Measurements from ENCODE around the gene ZCCHC4.
"Not testable (repeated sequence)": the region's sequence is repeated elsewhere in the genome, so short reads cannot be mapped to it uniquely, and the experiment has no call there.

The ZCCHC4 gene

GRCh38 chr4:25347473-25347872 is 34.9 kb downstream of the ZCCHC4 start:
- no peak overlapping the region for H3K4me3 Mint-ChIP-seq
- peaks cover 5% of the 10 kb centered on the region for H3K4me1 Mint-ChIP-seq (ENCODE audit: low read depth)
- no peak overlapping the region for H3K27ac Mint-ChIP-seq
- no peaks in the 10 kb centered on the region for H3K27me3 Mint-ChIP-seq
- DNase-seq = no peak
- H3K9me3 Mint-ChIP-seq = no peaks in the 10 kb centered on the region
- H3K36me3 Mint-ChIP-seq (ENCODE audit: low read depth) = peaks cover 46% of the 10 kb centered on the region

GRCh38 chr4:25347971-25348370 is 35.4 kb downstream of the ZCCHC4 start:
- DNase-seq = no peak

GRCh38 chr4:25350561-25350960 is 38.0 kb downstream of the ZCCHC4 start:
- Mint-ChIP-seq H3K27me3 (no peaks in the 10 kb centered on the region), H3K4me3 (no peak overlapping the region), H3K9me3 (no peaks in the 10 kb centered on the region), H3K4me1 (ENCODE audit: low read depth) (peaks cover 5% of the 10 kb centered on the region), H3K27ac (no peak overlapping the region), H3K36me3 (ENCODE audit: low read depth) (peaks cover 47% of the 10 kb centered on the region)
- DNase-seq = no peak

More at GRCh38 chr4:25347971-25348370, 35.4 kb downstream of the ZCCHC4 start:
- peaks cover 45% of the 10 kb centered on the region for H3K36me3 Mint-ChIP-seq (ENCODE audit: low read depth)
- no peaks in the 10 kb centered on the region for H3K9me3 Mint-ChIP-seq
- H3K4me3 Mint-ChIP-seq = no peak overlapping the region
- H3K4me1 Mint-ChIP-seq (ENCODE audit: low read depth) = peaks cover 5% of the 10 kb centered on the region
- H3K27ac Mint-ChIP-seq = no peak overlapping the region
- no peaks in the 10 kb centered on the region for H3K27me3 Mint-ChIP-seq

- DNase-seq = no peak
- no peak overlapping the region for H3K27ac Mint-ChIP-seq
- H3K27me3 Mint-ChIP-seq = no peaks in the 10 kb centered on the region
- H3K36me3 Mint-ChIP-seq (ENCODE audit: low read depth) = peaks cover 57% of the 10 kb centered on the region
- H3K9me3 Mint-ChIP-seq = no peaks in the 10 kb centered on the region
- peaks cover under 1% of the 10 kb centered on the region for H3K4me1 Mint-ChIP-seq (ENCODE audit: low read depth)
- no peak overlapping the region for H3K4me3 Mint-ChIP-seq
Measured at GRCh38 chr4:25351777-25352416, 39.3 kb downstream of the ZCCHC4 start.

DNA sequence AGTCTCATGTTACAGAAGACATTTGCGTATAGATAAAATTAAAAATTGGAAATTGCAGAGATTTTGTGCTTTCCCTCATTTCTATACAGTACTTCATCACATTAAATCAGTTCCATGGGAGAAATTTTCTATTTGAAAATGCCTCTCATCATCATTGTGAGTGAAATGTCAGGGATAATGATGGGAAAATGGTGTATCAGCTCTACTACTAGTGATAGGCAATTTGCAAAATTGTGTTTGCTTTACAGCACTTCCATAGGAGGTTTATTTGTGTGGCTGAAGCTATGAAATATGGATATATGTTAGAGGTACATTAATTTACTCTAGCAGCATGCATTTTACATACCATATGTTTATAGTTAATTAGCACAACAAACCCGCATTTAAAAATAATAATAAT is 43.5 kb downstream of the ZCCHC4 start:
- Mint-ChIP-seq H3K4me3 (no peak overlapping the region), H3K4me1 (ENCODE audit: low read depth) (no peaks in the 10 kb centered on the region)

DNA sequence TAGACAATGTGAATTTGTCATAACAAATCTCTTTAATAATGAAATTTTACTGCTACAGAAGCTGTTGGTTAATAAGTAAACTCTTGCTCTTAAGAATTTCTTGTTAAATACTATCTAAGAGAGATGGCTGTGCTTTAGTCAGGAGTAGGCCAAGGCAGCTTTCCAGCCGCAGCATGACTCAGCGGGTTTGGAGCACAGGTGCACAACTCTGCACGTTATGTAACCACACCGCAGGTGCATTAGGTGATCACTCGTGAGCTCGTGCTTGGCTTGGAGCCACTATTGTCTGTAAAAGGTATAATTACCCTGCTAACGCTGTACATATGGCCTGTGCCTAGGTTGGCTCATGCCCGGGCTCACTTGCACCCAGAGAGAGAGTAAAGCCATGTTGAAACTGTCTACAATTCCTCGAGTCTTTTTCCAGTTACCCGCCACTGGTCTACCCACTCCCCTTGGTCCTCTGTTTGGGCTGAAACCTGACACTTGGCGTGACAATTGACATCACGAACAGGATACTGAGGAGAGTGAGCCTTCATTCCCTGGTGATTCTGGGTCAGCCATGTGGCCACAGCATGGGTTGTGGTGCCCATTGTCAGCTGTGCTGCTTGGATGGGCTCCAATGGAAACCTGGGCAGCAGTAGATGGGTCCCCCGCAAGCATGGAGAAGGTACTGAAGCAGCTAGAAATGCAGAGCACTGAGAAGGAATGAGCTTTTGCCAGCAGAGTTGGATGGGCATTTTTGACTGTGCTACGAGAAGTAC is 46.1 kb downstream of the ZCCHC4 start:
- Mint-ChIP-seq H3K4me3 (no peak overlapping the region), H3K4me1 (ENCODE audit: low read depth) (no peaks in the 10 kb centered on the region), H3K36me3 (ENCODE audit: low read depth) (peaks cover 61% of the 10 kb centered on the region), H3K9me3 (no peaks in the 10 kb centered on the region), H3K27ac (no peak overlapping the region), H3K27me3 (no peaks in the 10 kb centered on the region)
- no peak for DNase-seq

More for the DNA sequence above, 43.5 kb downstream of the ZCCHC4 start:
- Mint-ChIP-seq H3K36me3 (ENCODE audit: low read depth) (peaks cover 65% of the 10 kb centered on the region), H3K27me3 (no peaks in the 10 kb centered on the region), H3K27ac (no peak overlapping the region), H3K9me3 (no peaks in the 10 kb centered on the region)
- DNase-seq = no peak

- no peaks in the 10 kb centered on the region for H3K9me3 Mint-ChIP-seq
- no peaks in the 10 kb centered on the region for H3K4me1 Mint-ChIP-seq (ENCODE audit: low read depth)
- H3K4me3 Mint-ChIP-seq = no peak overlapping the region
- no peaks in the 10 kb centered on the region for H3K27me3 Mint-ChIP-seq
- peaks cover 64% of the 10 kb centered on the region for H3K36me3 Mint-ChIP-seq (ENCODE audit: low read depth)
- H3K27ac Mint-ChIP-seq = no peak overlapping the region
- DNase-seq = no peak
Measured at GRCh38 chr4:25361253-25361652, 48.7 kb downstream of the ZCCHC4 start.

- Mint-ChIP-seq H3K36me3 (ENCODE audit: low read depth) (peaks cover 59% of the 10 kb centered on the region), H3K4me3 (no peak overlapping the region), H3K4me1 (ENCODE audit: low read depth) (no peaks in the 10 kb centered on the region), H3K9me3 (no peaks in the 10 kb centered on the region), H3K27ac (no peak overlapping the region), H3K27me3 (no peaks in the 10 kb centered on the region)
- DNase-seq = no peak
Measured at GRCh38 chr4:25367004-25367621, 54.5 kb downstream of the ZCCHC4 start.

DNA sequence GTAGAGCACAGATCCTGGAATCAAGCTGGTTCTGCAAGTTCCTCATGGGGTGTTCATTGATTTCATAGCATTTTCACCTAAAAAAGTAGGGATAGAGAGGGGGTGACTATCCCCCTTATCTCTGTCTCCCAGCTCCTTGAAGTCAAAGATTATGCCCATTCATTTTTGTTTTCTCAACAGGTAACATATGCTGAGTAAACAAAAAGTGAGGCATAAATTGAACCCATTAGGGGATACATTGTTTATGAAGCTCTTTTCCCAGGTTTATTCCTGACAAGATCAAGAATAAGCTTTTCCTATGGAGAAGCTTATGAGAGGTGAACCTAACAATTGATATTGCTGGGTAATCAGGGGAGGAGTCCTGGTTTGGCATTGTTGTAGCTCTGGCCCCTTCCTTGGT is 55.3 kb downstream of the ZCCHC4 start:
- DNase-seq = no peak
- Mint-ChIP-seq H3K9me3 (no peaks in the 10 kb centered on the region), H3K4me1 (ENCODE audit: low read depth) (no peaks in the 10 kb centered on the region), H3K27me3 (no peaks in the 10 kb centered on the region), H3K27ac (no peak overlapping the region), H3K4me3 (no peak overlapping the region), H3K36me3 (ENCODE audit: low read depth) (peaks cover 60% of the 10 kb centered on the region)

- H3K4me3 Mint-ChIP-seq = no peak overlapping the region
- peaks cover 55% of the 10 kb centered on the region for H3K36me3 Mint-ChIP-seq (ENCODE audit: low read depth)
- H3K27ac Mint-ChIP-seq = no peak overlapping the region
- no peaks in the 10 kb centered on the region for H3K4me1 Mint-ChIP-seq (ENCODE audit: low read depth)
- no peak for DNase-seq
- H3K27me3 Mint-ChIP-seq = no peaks in the 10 kb centered on the region
- no peaks in the 10 kb centered on the region for H3K9me3 Mint-ChIP-seq
Measured at GRCh38 chr4:25368315-25368714, 55.7 kb downstream of the ZCCHC4 start.

DNA sequence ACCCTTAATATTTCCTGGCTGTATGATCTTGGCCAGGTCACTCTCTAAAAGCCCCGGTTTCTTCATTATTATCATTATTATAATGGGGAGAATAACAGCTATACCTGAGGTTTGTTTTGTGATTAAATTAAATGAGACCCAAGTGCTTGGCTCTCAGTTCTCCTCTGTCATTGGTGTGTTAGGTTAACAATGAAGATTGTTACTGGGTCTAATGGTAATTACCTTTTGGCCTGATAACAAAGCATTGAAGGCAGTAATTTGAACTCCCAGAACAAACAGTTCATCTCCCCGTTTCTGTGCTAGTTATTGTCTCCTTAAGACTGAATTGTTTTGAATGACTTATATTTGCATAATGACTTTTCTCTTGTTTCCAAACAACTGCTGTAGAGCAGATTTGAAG is 57.7 kb downstream of the ZCCHC4 start:
- H3K4me1 Mint-ChIP-seq (ENCODE audit: low read depth) = no peaks in the 10 kb centered on the region
- peaks cover 40% of the 10 kb centered on the region for H3K36me3 Mint-ChIP-seq (ENCODE audit: low read depth)
- no peak overlapping the region for H3K27ac Mint-ChIP-seq
- H3K27me3 Mint-ChIP-seq = no peaks in the 10 kb centered on the region
- no peak overlapping the region for H3K4me3 Mint-ChIP-seq
- no peaks in the 10 kb centered on the region for H3K9me3 Mint-ChIP-seq
- DNase-seq = no peak

DNA sequence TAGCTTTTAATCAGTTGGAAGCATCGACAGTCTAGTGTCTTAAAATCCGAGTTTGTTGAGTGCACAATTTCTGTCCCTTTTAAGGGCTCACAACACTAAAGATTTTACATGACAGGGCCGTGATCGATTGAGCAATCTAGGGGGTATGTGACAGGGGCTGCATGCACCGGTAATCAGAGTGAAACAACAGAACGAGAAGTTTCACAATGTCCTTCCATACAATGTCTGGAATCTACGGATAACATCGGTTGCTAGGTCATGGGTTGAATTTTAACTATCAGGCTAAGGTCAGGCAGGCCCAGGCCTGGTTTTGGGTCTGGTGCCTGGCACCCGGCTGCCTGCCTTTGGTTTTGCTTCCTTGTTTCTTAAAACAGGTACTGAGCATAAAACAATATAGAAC is 60.0 kb downstream of the ZCCHC4 start:
- not testable (repeated sequence) for H3K4me1 Mint-ChIP-seq (ENCODE audit: low read depth); H3K27me3 Mint-ChIP-seq; H3K27ac Mint-ChIP-seq; H3K4me3 Mint-ChIP-seq; DNase-seq; H3K9me3 Mint-ChIP-seq
- H3K36me3 Mint-ChIP-seq (ENCODE audit: low read depth) = peaks cover 31% of the 10 kb centered on the region

GRCh38 chr4:25376754-25377571 is 64.4 kb downstream of the ZCCHC4 start, which contains the start of gene ANAPC4:
TSS of gene ANAPC4 (plus strand) at chr4:25377263. CDS start at chr4:25377428, 165 bp downstream.
- no peak within 1 kb of the TSS for H3K4me3 Mint-ChIP-seq
- H3K27me3 Mint-ChIP-seq = no peaks in the 10 kb centered on the region

More at GRCh38 chr4:25376754-25377571, 64.4 kb downstream of the ZCCHC4 start, which contains the start of gene ANAPC4:
- peak; percentile 98 for DNase-seq
- Mint-ChIP-seq H3K36me3 (ENCODE audit: low read depth) (peaks cover 17% of the 10 kb centered on the region), H3K9me3 (no peaks in the 10 kb centered on the region), H3K4me1 (ENCODE audit: low read depth) (peaks cover 7% of the 10 kb centered on the region), H3K27ac (peak within 1 kb of the TSS; percentile 78)

Measured in activated T-cell treated with anti-CD3 and anti-CD28 coated beads, Interleukin-2, amount 50 U/mL, for 24 hours (primary cell).